K562 treated with DMSO at 1 percent for 12 hours (cell line): ENCODE measurements around the gene ACAD10. TPM values are rescaled to one million over a fixed set of nuclear protein-coding genes. Genes with fewer than 3 reads are reported as not detected.

Experiments used
- total RNA-seq: library from RNA; unstranded; fragments of 300-600 nt; gene quantifications from 2 replicates; pipeline ENCODE4 v1.2.3, GENCODE V29; 2022; ENCODE audit not compliant: insufficient read depth

ACAD10 gene
- total RNA-seq: 8.4 and 20.0 TPM in 2 replicates

DNA sequence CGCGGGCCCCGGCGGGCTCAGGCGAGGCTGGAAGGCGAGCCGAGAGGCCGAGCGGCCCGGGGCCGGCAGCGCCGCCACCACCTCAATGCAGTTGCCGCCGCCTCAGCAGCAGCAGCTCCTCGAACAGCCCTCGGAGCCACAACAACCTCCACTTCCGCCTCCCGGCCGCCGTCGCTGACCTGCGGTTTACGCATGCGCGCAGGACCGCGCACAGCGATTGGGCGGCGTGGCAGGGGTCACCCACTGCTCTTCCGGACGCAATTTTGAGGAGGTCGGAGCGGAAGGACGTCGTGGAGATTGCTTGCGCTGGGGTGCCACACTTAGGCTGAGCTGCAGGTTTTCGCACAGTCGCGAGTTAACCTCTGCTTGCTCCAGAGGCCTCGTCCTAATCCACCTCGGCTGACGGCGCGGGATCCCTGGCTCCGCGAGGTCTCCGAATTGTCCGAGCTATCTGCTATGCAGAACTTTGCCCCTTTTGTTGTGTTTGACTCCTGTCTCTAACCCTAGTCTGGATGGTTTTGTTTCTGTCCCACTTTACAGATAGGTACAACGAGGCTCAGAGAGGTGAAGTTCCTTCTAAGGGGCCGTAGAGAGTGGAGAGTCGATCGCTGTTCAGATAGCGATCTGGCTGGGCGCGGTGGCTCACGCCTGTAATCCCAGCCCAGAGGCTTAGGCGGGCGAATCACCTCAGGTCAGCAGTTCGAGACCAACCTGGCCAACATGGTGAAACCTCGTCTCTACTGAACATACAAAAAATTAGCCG is at the start of gene ACAD10, which contains the start of gene BRAP:
TSS of gene ACAD10 (plus strand) at position 243 of the 763 bp plus-strand sequence. CDS start 6,657 bp downstream, outside the sequence.
TSS of gene BRAP (minus strand) at position 146 of the 763 bp plus-strand sequence. CDS start 164 bp downstream, outside the sequence.

DNA sequence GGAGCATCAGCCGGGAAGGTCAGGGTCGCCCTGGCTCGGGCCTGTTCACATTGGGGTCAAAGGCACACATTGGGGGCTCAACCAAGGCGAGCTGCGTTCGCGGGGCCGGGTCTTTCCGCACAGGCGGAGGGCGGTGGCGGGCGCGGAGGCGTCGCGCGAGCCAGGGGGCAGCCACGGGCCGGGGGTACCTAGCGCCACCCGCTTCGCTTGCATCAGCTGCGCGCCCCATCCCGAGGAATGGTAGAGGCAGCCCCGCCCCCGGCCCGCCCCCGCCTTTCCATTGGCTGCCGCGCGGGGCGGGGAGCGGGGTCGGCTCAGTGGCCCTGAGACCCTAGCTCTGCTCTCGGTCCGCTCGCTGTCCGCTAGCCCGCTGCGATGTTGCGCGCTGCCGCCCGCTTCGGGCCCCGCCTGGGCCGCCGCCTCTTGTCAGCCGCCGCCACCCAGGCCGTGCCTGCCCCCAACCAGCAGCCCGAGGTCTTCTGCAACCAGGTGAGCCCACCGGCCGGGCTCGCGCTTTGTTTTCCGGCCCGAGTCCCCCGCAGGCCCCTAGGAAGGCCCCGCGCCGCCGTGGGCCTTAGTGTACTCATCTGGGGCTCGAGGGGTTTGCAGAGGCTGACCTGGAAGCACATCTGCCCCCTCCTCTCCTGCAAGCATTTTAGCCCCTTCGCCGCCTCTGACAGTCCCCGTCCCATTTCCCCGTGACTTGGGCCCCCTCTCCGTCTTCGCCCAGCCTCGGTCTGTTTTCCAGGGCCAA is 80.9 kb downstream of the ACAD10 start, which contains the start of gene ALDH2:
TSS of gene ALDH2 (plus strand) at position 326 of the 754 bp plus-strand sequence. CDS start at position 376, 50 bp downstream.

Other genes starting within 250 kb of the ACAD10 start
- gene ATXN2, start 86.7 kb upstream of the ACAD10 start, total RNA-seq: 22.8 and 59.7 TPM in 2 replicates
- gene BRAP, start 97 bp upstream of the ACAD10 start, total RNA-seq: 8.2 and 26.5 TPM in 2 replicates
- 42.0 and 56.9 TPM in 2 replicates for gene ALDH2, start 80.9 kb downstream of the ACAD10 start, total RNA-seq
- 24.3 and 34.2 TPM in 2 replicates for gene MAPKAPK5, start 156.2 kb downstream of the ACAD10 start, total RNA-seq